NCI-H748 (cell line): ENCODE measurements around the gene POTEE.
"Not testable (repeated sequence)": the region's sequence is repeated elsewhere in the genome, so short reads cannot be mapped to it uniquely, and the experiment has no call there.

ENCODE experiments used
- DNase-seq: peaks from one replicate; lab custom pipeline; 2025; ENCODE audit not compliant: unreplicated experiment; lab: John Stamatoyannopoulos, UW

The POTEE gene

DNA sequence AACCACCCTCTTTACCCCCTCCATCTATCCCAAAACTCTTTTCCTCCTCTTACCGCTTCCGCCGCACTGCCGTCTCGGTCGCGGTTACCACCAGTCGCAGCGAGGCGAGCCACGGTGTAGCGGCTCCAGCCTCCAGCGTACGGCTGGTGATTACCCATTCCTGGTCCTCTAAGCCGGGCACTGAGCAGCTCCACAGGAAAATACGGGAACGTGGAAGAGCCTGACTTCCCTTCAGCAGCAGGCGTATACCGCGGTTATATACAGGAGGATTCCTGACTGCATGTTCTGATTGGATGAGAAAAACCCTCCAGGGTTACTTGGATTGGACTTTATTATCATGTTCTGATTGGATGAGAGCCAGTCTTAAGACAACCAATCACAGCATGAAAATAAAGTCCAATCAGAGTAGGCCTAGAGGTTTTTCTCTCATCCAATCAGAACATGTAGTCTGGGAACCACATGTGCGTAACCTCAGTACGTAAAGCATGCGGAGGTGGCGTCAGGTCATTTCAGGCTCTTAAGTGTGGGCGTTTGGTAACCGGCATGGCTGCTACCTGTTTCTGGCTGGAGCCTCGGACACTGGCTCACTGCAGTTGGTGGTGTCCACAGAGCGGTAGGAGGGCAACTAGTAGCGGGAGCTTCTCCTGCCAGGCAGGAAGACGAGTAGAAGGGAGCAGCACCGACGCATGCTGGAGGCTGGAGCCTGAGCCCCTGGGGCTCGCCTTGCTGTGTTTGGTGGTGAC lies at the start of gene POTEE:
Gene POTEE (plus strand): TSS at position 507 of the 743 bp plus-strand sequence. CDS start 8,867 bp downstream, outside the sequence.
- peak; percentile 92 for DNase-seq

GRCh38 chr2:131165562-131165961 lies 43.8 kb upstream of the POTEE start:
- DNase-seq = not testable (repeated sequence)

- DNase-seq = no peak
These were observed 40.8 kb upstream of the POTEE start for GRCh38 chr2:131168538-131168937.

- not testable (repeated sequence) for DNase-seq
These were observed 31.3 kb upstream of the POTEE start for GRCh38 chr2:131178050-131178449.

DNA sequence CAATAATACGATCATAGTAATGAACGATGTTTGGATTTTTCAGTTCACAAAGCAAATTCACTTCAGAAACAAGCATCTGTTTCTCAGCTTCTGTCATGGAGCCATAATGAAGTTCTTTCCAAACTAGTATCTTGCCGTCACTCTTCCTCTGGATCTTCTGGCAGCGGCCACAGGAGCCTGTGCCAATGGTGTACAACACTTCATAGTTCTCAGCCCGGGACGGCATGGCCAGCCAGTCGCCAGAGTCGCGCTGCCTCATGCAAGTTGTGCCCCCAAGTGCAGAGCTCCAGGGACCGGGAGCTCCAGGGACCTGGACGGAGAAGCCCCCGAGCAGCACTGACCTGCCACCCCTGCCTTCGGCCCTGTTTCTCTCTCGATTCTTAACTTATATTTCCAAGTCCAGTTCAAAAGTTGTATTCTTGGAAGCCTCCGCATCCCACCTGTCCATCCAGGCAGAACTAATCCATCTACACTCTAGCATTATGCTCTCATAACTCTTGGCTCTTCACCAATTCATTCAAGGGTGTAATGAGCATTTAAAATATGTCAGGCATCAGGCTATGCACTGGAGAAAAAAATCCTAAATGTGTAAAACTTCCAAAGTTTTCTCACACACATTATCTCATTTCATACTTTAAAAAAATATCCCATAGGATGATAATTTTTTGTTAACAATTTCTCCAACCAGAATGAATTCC lies 30.5 kb upstream of the POTEE start:
- not testable (repeated sequence) for DNase-seq

DNA sequence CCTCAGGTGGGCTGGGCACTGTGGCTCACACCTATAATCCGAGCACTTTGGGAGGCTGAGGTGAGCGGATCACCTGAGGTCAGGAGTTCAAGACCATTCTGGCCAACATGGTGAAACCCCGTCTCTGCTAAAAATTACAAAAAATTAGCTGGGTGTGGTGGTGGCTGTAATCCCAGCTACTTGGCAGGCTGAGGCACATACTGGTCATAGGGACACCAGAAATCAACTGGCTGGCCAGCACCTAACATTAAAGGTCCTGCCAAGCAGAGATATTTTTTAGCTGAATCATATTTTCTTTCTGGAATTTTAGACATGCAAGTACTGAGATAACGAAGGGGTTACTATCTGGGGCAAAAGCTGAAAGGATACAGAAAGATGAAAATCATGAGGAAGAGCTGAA lies 27.9 kb upstream of the POTEE start:
- DNase-seq = not testable (repeated sequence)

DNA sequence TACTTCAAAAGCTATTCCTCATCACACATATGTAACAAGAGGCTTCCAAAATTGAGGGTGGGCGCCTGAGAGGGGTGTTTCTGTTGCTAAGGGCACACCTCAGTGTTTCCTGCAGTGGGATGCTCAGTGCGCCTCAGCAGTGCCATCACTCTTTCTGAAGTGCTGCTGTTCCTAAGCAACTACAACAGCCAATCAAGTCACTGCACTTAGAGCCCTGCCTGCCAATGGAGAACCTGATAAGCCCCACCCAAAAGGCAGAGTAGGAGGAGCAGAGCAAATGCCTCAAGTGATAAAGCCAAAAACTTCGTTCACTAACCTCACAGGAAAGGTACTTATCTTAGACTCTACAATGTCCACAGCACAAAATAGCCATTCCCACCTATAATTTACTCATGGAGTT lies 15.9 kb upstream of the POTEE start:
- not testable (repeated sequence) for DNase-seq

- DNase-seq = not testable (repeated sequence)
These were observed 13.2 kb upstream of the POTEE start for GRCh38 chr2:131196186-131196585.

DNA sequence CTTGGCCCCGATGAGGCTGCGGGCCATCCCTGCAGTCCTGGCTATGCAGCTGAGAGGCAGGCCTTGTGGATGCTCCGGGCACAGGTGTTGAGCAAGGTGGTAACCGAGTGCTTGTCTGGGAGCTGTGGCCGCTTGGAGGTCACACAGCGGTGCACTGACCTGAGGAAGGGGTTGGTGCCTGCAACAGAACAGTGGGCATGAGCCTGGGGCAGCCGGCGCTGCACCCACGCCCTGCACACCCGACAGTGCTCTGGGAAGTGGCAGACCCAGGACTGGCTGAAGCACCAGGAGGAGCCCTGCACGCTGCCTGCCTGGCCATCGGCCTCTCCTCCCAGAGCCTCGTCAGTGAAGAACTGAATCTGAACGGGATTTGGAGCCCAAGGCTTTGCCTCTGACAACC lies 8.2 kb upstream of the POTEE start:
- no peak for DNase-seq

GRCh38 chr2:131207839-131208238 lies 1.5 kb upstream of the POTEE start:
- DNase-seq = not testable (repeated sequence)

GRCh38 chr2:131209773-131210104 lies 403 bp downstream of the POTEE start:
- not testable (repeated sequence) for DNase-seq

- DNase-seq = not testable (repeated sequence)
These were observed 1.3 kb downstream of the POTEE start for GRCh38 chr2:131210434-131211211.

- not testable (repeated sequence) for DNase-seq
These were observed 8.1 kb downstream of the POTEE start for GRCh38 chr2:131217238-131217986.

DNA sequence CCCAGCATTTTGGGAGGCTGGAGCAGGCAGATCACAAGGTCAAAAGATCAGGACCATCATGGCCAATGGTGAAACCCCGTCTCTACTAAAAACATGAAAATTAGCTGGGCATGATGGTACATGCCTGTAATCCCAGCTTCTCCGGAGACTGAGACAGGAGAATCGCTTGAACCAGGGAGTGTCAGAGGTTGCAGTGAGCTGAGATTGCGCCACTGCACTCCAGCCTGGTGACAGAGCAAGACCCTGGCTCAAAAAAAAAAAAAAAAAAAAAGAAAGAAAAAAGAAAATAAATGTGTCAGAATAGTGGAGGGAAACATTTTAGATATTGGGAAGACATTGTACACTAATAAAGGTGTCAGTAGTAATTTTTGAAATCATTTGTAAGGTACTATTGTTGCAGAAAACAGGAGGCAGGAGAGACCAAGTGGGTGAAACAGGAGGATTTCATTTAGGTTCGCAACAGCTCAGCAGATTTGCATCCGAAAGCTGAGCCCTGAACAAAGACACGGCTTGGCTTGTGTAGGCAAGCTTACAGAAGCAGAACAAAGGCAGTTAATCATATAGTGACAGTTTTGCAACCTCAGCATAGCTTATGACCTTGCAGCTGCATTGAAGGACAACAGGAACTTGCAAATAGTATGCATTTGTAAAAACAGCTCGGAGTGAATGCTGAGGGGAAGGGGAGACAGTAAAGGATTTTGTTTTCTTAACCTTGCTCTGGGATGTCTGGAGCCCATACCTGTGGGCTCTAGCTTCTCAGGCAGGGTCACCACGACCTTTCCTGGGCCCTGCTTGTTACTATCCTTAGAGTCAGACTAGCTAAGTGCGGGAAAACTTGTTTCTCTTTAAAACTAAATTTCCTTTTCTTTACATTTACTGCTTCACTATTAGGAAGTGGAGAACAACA lies 26.5 kb downstream of the POTEE start:
- peak; percentile 17 for DNase-seq
